Fibroblast of gingiva (primary cell): ENCODE measurements around the gene EXOSC9.

Experiments
- DNase-seq: peaks from one replicate; pipeline ENCODE4 v3.0.0-alpha.2; 2011; ENCODE audit warnings: low read depth

EXOSC9 gene

GRCh38 chr4:121789455-121789854 lies 11.7 kb upstream of the EXOSC9 start:
- DNase-seq: no peak

GRCh38 chr4:121789960-121790829 lies 10.9 kb upstream of the EXOSC9 start:
- DNase-seq: peak; percentile 67

- no peak for DNase-seq
These were observed 10.1 kb upstream of the EXOSC9 start for GRCh38 chr4:121790976-121791375.

GRCh38 chr4:121791481-121791880 lies 9.6 kb upstream of the EXOSC9 start:
- peak; percentile 9 for DNase-seq

GRCh38 chr4:121792966-121793365 lies 8.2 kb upstream of the EXOSC9 start:
- DNase-seq: no peak

GRCh38 chr4:121794505-121795188 lies 6.5 kb upstream of the EXOSC9 start:
- no peak for DNase-seq

GRCh38 chr4:121796283-121796682 lies 4.8 kb upstream of the EXOSC9 start:
- DNase-seq: no peak

- no peak for DNase-seq
These were observed 1.8 kb upstream of the EXOSC9 start for GRCh38 chr4:121799208-121799823.

GRCh38 chr4:121799867-121800501 lies 1.1 kb upstream of the EXOSC9 start:
- DNase-seq: no peak

- no peak for DNase-seq
These were observed 524 bp upstream of the EXOSC9 start for GRCh38 chr4:121800638-121800960.

- no peak for DNase-seq
These were observed 572 bp downstream of the EXOSC9 start for GRCh38 chr4:121801715-121802075.

- DNase-seq: no peak
These were observed 5.3 kb downstream of the EXOSC9 start for GRCh38 chr4:121806411-121806810.

- no peak for DNase-seq
These were observed 10.0 kb downstream of the EXOSC9 start for GRCh38 chr4:121811122-121811521.

GRCh38 chr4:121814756-121815155 lies 13.6 kb downstream of the EXOSC9 start:
- no peak for DNase-seq

GRCh38 chr4:121817006-121817405 lies 15.9 kb downstream of the EXOSC9 start:
- DNase-seq: no peak

GRCh38 chr4:121817701-121818100 lies 16.6 kb downstream of the EXOSC9 start:
- no peak for DNase-seq

- DNase-seq: no peak
These were observed 17.1 kb downstream of the EXOSC9 start for GRCh38 chr4:121818215-121818614.

GRCh38 chr4:121819216-121819965 lies 18.3 kb downstream of the EXOSC9 start:
- DNase-seq: peak; percentile 33

- DNase-seq: no peak
These were observed 20.9 kb downstream of the EXOSC9 start for GRCh38 chr4:121822047-121822446.

GRCh38 chr4:121822796-121823504 lies 21.8 kb downstream of the EXOSC9 start:
- peak; percentile 20 for DNase-seq

- DNase-seq: peak; percentile 96
These were observed 22.5 kb downstream of the EXOSC9 start, which contains the start of gene CCNA2 for GRCh38 chr4:121823505-121824170. TSS of gene CCNA2 (minus strand) at chr4:121823883. CDS start at chr4:121823628, 255 bp downstream.
